Vagina (tissue), 2 donors: ENCODE results near the gene WNT2B.

Experiments
- POLR2A ChIP-seq, 2 donors: fragments of 450-650 bp; IDR thresholded peaks; one replicate each; pipeline ENCODE4 v1.6.1; 2017; ENCODE audit warnings: antibody characterized with exemption in 2 of 2, mild to moderate bottlenecking in 2 of 2, moderate library complexity in 2 of 2
- POLR2AphosphoS5 ChIP-seq, 2 donors: sonication (generic); formaldehyde crosslinking; IDR thresholded peaks; one replicate each; pipeline ENCODE4 v1.9.0; 2017; ENCODE audit warnings: antibody characterized with exemption in 2 of 2, mild to moderate bottlenecking in 2 of 2, low read depth in 1 of 2; ENCODE audit not compliant: insufficient read depth in 1 of 2
- TF ChIP-seq, protein P1 (sequence below), 3 experiments: fragments of 450-650 bp in 2 of 3; fragments of 200-600 bp in 1 of 3; sonication (generic) in 1 of 3; IDR thresholded peaks; one replicate each; pipeline ENCODE4 v1.5.1; 2017 to 2019; ENCODE audit warnings: antibody characterized with exemption in 3 of 3, mild to moderate bottlenecking in 2 of 3, moderate library complexity in 2 of 3

DNA sequence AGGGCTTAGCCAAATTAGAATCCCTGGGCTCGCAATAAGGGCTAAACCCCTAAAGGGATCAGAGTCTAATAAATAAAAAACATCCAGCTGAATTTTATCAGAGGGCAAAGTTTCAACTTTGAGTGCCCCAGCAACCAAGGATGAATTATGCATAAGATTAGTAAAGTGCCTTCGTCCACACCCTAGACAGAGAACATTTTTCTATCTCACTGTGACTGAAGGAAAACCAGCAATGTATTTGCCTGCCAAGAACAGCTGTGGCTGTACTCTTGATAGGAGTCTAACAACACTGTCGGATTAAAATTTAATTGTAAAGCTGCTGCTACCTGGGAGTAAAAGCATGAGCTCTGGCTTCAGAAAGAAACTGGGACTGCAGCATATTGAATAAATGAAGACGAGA, 23.3 kb downstream of the WNT2B start:
- TF ChIP-seq, protein P1, sequence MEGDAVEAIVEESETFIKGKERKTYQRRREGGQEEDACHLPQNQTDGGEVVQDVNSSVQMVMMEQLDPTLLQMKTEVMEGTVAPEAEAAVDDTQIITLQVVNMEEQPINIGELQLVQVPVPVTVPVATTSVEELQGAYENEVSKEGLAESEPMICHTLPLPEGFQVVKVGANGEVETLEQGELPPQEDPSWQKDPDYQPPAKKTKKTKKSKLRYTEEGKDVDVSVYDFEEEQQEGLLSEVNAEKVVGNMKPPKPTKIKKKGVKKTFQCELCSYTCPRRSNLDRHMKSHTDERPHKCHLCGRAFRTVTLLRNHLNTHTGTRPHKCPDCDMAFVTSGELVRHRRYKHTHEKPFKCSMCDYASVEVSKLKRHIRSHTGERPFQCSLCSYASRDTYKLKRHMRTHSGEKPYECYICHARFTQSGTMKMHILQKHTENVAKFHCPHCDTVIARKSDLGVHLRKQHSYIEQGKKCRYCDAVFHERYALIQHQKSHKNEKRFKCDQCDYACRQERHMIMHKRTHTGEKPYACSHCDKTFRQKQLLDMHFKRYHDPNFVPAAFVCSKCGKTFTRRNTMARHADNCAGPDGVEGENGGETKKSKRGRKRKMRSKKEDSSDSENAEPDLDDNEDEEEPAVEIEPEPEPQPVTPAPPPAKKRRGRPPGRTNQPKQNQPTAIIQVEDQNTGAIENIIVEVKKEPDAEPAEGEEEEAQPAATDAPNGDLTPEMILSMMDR (IDR thresholded peaks at IDR 0.05) = no peak
- TF ChIP-seq POLR2A (IDR thresholded peaks at IDR 0.05) (no peak), POLR2AphosphoS5 (IDR thresholded peaks at IDR 0.05; ENCODE audit: insufficient read depth in 1 of 2, low read depth in 1 of 2) (no peak)
